SKM-1 (cell line): ENCODE results near the gene NRL.

Experiments used
- DNase-seq: peaks from one replicate; lab custom pipeline; 2025; ENCODE audit not compliant: unreplicated experiment; lab: John Stamatoyannopoulos, UW

Gene NRL

DNA sequence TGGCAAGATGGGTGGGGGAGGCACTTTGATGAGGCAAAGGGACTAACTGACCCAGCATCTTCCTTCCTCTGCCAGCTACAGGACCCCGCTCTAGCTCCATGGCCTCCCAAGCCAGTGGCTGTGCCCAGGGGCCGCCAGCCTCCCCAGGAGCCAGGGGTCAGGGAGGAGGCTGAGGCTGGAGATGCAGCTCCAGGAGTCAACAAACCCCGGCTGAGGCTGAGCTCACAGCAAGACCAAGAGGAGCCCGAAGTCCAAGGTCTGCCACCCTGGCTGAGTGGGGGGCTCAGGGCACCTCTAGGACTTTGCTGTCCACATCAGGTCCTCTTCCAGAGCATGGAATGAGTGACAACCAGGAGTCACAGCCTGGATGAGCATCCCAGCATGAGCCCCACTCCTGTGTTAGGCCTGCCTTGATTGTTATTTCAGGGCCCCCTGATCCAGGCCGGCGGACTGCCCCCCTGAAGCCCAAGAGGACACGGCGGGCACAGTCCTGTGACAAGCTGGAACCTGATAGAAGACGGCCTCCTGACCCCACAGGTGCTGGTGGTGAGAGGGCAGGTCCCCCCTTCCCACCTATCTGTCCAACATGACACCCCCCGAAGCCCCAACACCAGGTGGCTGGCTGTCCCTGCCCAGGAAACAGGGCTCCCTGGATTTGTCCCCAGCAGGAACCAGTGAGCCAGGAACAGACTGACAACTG, 45.9 kb downstream of the NRL start:
- DNase-seq = no peak

- DNase-seq = no peak
Measured at GRCh38 chr14:24067133-24068082, 47.3 kb downstream of the NRL start.

DNA sequence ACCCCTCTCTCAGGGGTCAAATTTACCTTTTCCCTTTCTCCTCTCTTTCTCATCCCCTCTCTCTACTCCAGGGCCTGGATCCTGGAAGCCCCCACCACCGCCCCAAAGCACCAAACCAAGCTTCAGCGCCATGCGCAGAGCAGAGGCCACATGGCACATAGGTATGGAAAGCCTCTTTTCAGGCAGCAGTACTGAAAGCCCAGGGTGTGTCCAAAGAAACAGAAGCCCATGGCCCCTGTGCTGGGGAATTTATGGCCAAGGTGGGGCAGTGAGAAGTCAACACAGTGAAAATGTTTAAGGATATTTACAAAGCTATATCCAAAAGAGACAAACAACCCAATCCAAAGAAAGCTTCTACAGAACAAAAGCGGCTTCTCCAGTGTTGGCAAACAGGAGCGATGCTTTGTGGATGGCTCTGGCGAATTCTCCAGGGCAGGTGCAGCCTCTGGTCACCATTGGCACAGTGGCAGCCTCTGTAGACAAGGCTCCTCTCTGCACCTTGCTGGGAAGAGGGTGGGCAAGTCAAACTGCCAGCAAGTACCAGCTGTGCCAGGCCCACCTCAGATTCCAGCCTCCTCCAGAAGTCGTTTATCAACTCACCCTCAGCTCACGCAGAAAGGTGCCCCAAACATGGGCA, 48.1 kb downstream of the NRL start:
- no peak for DNase-seq

GRCh38 chr14:24065408-24065807, 49.3 kb downstream of the NRL start:
- DNase-seq = no peak

GRCh38 chr14:24064856-24065255, 49.9 kb downstream of the NRL start:
- DNase-seq = no peak

GRCh38 chr14:24064091-24064795, 50.5 kb downstream of the NRL start:
- no peak for DNase-seq

- DNase-seq = no peak
Measured at GRCh38 chr14:24063263-24063836, 51.4 kb downstream of the NRL start.

- DNase-seq = no peak
Measured at GRCh38 chr14:24062216-24062980, 52.4 kb downstream of the NRL start.

- no peak for DNase-seq
Measured at GRCh38 chr14:24060984-24061913, 53.5 kb downstream of the NRL start.

DNA sequence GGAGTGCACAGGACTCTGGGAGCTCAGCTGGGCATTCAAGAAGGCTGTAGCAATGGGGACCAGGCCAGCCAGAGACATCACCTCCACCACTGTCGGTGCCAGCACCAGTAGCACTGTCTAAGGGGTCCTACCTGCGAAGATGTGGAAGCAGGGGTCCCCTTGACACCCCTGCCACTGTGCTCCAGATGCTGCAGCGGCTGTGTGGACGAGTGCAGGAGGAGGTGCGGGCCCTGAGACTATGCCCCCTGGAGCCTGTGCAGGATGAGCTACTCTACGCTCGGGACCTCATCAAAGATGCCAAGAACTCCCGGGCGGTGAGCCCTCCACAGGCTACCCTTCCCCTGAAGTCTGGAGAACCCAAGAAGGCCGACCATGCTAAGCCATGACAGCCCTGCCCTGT, 54.3 kb downstream of the NRL start:
- no peak for DNase-seq

GRCh38 chr14:24059841-24060388, 54.8 kb downstream of the NRL start:
- no peak for DNase-seq

DNA sequence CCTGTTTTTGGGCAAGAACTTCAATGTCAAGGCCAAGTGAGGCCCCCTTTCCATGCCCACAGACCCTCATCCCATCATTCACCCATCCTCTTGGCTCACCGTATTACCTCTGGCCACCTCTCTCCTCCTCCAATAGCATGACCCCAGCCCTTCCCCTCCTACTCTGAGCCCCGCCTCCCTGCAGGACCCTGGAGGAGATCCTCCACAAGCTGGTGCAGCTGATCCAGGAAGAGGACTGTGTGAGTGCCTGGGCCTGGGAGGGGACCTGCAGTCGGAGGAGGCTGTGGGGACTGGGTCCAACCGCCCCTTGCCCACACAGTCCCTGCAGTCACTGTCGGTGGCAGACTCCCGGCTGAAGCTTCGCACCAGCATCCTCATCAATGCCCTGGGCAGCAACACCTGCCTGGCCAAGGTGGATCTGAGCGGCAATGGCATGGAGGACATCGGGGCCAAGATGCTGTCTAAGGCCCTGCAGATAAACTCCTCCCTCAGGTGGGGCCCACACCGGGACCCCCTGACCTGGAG, 55.7 kb downstream of the NRL start:
- DNase-seq = no peak

GRCh38 chr14:24058260-24058950, 56.3 kb downstream of the NRL start:
- DNase-seq = peak; percentile 2

- no peak for DNase-seq
Measured at GRCh38 chr14:24057867-24058259, 56.9 kb downstream of the NRL start.

DNA sequence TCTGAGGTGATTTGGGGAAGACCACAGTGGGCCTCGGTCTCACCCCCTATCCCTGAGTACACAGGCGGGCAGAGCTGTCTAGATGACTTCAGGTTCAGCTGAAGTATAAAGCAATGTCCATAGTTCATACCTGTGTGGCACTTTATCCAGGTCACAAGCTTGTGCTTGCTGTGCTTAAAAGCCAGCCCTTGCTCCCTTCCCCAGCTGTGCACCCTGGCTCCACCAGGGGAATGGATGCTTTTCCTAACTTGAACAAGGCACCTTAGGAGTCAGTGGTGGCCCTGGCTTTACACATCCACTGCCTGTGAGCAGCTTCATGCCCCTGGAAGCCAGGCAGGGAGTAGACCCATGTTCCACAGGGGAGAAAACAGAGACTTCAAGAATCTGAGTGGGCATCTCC, 57.5 kb downstream of the NRL start:
- no peak for DNase-seq

- DNase-seq = no peak
Measured at GRCh38 chr14:24056800-24057184, 58.0 kb downstream of the NRL start.

DNA sequence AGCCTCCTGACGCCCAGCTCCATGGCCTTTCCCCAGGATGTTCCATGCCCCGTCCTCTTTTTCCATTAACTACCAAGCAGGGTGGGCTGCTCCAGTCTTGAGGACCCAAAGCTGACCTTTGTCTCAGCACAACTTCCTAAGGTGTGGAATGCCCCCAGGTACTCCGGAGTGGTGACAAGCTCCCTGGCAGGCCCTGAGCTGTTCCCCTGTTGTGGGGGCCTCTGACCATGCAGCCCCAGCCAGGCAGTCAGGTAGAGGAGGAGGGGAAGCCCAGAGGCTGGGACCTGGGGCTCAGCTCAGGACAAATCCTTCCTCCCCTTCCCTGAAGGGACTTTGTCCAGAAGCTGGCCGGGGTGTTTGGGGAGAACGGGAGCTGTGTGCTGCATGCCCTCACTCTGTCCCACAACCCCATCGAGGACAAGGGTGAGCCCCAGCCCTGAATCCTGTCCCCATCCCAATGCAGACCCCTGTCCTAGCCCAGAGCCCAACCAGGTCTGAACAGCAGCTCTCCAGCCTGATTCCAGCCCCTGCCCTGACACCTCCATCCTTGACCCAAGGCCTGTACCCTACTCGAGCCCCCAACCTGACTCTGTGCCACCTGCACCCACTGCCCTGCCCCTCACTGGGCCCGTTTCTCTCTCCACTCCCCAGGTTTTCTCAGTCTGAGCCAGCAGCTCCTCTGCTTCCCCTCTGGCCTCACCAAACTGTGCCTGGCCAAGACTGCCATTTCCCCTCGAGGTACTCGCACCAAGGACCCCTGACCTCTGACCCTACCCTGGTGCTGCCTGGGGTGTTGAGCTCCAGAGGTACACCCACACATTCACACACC, 58.6 kb downstream of the NRL start:
- DNase-seq = no peak
